Ascending aorta (tissue), 2 donors: ENCODE measurements around the gene SLC49A4. TPM values are rescaled to one million over a fixed set of nuclear protein-coding genes. Genes with fewer than 3 reads are reported as not detected.

Experiments used
- DNase-seq, 2 donors: peaks; one replicate each; pipeline ENCODE4 v3.0.0-alpha.2; 2019; ENCODE audit warnings: low spot score in 2 of 2
- H3K27ac ChIP-seq, 2 donors: fragments of 200-600 bp; sonication (generic); one replicate each; pipeline ENCODE4 v1.5.1; 2016 to 2017; ENCODE audit warnings: mild to moderate bottlenecking in 1 of 2
- H3K27me3 ChIP-seq: fragments of 200-600 bp; sonication (generic); one replicate; pipeline ENCODE4 v1.5.1; 2017
- H3K36me3 ChIP-seq, 2 donors: fragments of 200-600 bp; sonication (generic); one replicate each; pipeline ENCODE4 v1.5.1; 2016
- H3K4me1 ChIP-seq, 2 donors: fragments of 200-600 bp; sonication (generic); one replicate each; pipeline ENCODE4 v1.5.1; 2016 to 2017; ENCODE audit warnings: mild to moderate bottlenecking in 1 of 2
- H3K4me3 ChIP-seq, 2 donors: fragments of 200-600 bp; sonication (generic); one replicate each; pipeline ENCODE4 v1.5.1; 2016 to 2017; ENCODE audit warnings: mild to moderate bottlenecking in 1 of 2
- H3K9me3 ChIP-seq, 2 donors: fragments of 200-600 bp; sonication (generic); one replicate each; pipeline ENCODE4 v1.5.1; 2016
- intact Hi-C: fragments of 100-400 bp; cut with DNase I; formaldehyde crosslinking; loops from one replicate; pipeline ENCODE4 v1.15.1; 2023
- total RNA-seq: library from RNA; depleted of rRNA; stranded (reverse); fragments of >200 nt; gene quantifications from one replicate; pipeline ENCODE4 v1.1.0, GENCODE V29; 2016
- TF ChIP-seq, protein P1 (sequence below), 3 experiments: fragments of 200-600 bp in 2 of 3; fragments of 450-650 bp in 1 of 3; sonication (generic) in 2 of 3; IDR thresholded peaks; one replicate each; pipeline ENCODE4 v1.5.1; 2016 to 2019; ENCODE audit warnings: antibody characterized with exemption in 3 of 3, mild to moderate bottlenecking in 1 of 3, moderate library complexity in 1 of 3

Gene SLC49A4
- total RNA-seq, 1 donor from 2014 or later: 3.2 TPM

- H3K4me3 ChIP-seq: no peak overlapping the region
- no peaks in the 10 kb centered on the region for H3K36me3 ChIP-seq
- H3K27ac ChIP-seq: no peak overlapping the region
- no peaks in the 10 kb centered on the region for H3K27me3 ChIP-seq
- intact Hi-C loops: no loop called here
- H3K9me3 ChIP-seq: no peaks in the 10 kb centered on the region
- no peaks in the 10 kb centered on the region for H3K4me1 ChIP-seq
- DNase-seq: no peak
- TF ChIP-seq, protein P1, sequence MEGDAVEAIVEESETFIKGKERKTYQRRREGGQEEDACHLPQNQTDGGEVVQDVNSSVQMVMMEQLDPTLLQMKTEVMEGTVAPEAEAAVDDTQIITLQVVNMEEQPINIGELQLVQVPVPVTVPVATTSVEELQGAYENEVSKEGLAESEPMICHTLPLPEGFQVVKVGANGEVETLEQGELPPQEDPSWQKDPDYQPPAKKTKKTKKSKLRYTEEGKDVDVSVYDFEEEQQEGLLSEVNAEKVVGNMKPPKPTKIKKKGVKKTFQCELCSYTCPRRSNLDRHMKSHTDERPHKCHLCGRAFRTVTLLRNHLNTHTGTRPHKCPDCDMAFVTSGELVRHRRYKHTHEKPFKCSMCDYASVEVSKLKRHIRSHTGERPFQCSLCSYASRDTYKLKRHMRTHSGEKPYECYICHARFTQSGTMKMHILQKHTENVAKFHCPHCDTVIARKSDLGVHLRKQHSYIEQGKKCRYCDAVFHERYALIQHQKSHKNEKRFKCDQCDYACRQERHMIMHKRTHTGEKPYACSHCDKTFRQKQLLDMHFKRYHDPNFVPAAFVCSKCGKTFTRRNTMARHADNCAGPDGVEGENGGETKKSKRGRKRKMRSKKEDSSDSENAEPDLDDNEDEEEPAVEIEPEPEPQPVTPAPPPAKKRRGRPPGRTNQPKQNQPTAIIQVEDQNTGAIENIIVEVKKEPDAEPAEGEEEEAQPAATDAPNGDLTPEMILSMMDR (IDR thresholded peaks at IDR 0.05): no peak
These were observed 12.1 kb upstream of the SLC49A4 start for GRCh38 chr3:122782804-122783203.

- no peaks in the 10 kb centered on the region for H3K4me1 ChIP-seq
- H3K4me3 ChIP-seq: no peak overlapping the region
- intact Hi-C loops: no loop called here
- no peaks in the 10 kb centered on the region for H3K27me3 ChIP-seq
- no peak overlapping the region for H3K27ac ChIP-seq
- no peak for DNase-seq
- H3K9me3 ChIP-seq: no peaks in the 10 kb centered on the region
- TF ChIP-seq, protein P1 (IDR thresholded peaks at IDR 0.05): no peak
- no peaks in the 10 kb centered on the region for H3K36me3 ChIP-seq
These were observed 10.4 kb upstream of the SLC49A4 start for GRCh38 chr3:122784436-122784835.

- Histone ChIP-seq H3K4me3 (no peak overlapping the region), H3K27me3 (no peaks in the 10 kb centered on the region), H3K9me3 (no peaks in the 10 kb centered on the region), H3K27ac (no peak overlapping the region), H3K36me3 (no peaks in the 10 kb centered on the region), H3K4me1 (no peaks in the 10 kb centered on the region)
- no peak for DNase-seq
- intact Hi-C loops: no loop called here
- TF ChIP-seq, protein P1 (IDR thresholded peaks at IDR 0.05): no peak
These were observed 9.6 kb upstream of the SLC49A4 start for GRCh38 chr3:122785231-122785630.

GRCh38 chr3:122786066-122786465 lies 8.8 kb upstream of the SLC49A4 start:
- no peaks in the 10 kb centered on the region for H3K36me3 ChIP-seq
- intact Hi-C loops: no loop called here
- DNase-seq: no peak
- no peaks in the 10 kb centered on the region for H3K4me1 ChIP-seq
- H3K27me3 ChIP-seq: no peaks in the 10 kb centered on the region
- TF ChIP-seq, protein P1 (IDR thresholded peaks at IDR 0.05): no peak
- H3K27ac ChIP-seq: no peak overlapping the region
- no peak overlapping the region for H3K4me3 ChIP-seq
- H3K9me3 ChIP-seq: no peaks in the 10 kb centered on the region

DNA sequence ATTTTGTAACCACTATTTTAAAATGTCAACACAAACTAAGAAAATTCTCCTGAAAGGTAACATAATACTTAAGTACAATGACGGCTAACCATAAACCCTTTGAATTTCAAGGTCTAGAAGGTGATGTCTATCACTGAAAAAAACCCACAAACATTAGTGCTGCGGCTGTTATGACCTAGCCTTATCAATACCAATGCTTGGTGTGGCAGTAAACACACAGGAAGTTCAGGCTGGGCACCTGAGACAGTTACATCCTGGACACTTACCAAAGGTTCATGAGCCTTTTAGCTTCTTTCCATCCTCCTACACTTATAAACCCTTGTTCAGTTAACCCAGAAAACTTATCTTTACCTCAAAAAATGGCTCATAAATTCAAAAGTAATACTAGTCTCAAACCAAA lies 7.0 kb upstream of the SLC49A4 start:
- Histone ChIP-seq H3K9me3 (no peaks in the 10 kb centered on the region), H3K36me3 (no peaks in the 10 kb centered on the region), H3K27ac (no peak overlapping the region), H3K4me3 (no peak overlapping the region), H3K4me1 (no peaks in the 10 kb centered on the region), H3K27me3 (no peaks in the 10 kb centered on the region)
- TF ChIP-seq, protein P1 (IDR thresholded peaks at IDR 0.05): no peak
- intact Hi-C loops: no loop called here
- DNase-seq: no peak
